ENCODE results near the gene PRKCH. TPM values are rescaled to one million over a fixed set of nuclear protein-coding genes. Genes with fewer than 3 reads are reported as not detected.

Gene PRKCH
- total and polyA plus RNA-seq, 9 donors, result 10.2 to 15.5 (median 12.3) TPM

DNA sequence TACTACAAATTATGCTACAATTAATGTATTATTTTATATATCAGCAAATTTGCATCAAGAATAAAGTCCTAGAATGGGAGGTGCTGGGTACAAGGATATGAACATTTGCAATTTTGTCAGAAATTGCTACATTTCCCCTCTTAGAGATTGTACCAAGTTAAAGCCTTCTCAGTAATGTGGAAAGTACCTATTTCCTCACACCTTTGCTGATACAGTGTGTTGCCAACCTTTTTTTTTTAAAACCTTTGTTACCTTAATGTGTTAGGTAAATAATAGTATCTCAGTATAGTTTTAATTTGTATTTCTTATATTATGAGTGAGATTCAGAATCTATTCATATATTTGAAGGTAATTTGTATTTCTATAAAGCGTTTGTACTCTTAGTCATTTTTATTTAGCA is 278.6 kb downstream of the PRKCH start:
- H3K4me1 ChIP-seq (ENCODE audit: control insufficient read depth, insufficient read depth, low read length), result peaks cover 5% of the 10 kb centered on the region
- no CpG with 5 or more reads among the region's 1 CpG for WGBS (ENCODE audit: insufficient coverage)

More for the DNA sequence above, 278.6 kb downstream of the PRKCH start:
- Histone ChIP-seq H3K36me3 (ENCODE audit: control insufficient read depth, insufficient read depth, low read length) (no peaks in the 10 kb centered on the region), H3K9me3 (replicated peaks; ENCODE audit: control insufficient read depth, low read depth, low read length) (no peaks in the 10 kb centered on the region), H3K27me3 (ENCODE audit: control insufficient read depth, insufficient read depth, low read length) (no peaks in the 10 kb centered on the region), H3K4me3 (ENCODE audit: low read length) (no peak overlapping the region), H3K27ac (ENCODE audit: low read length) (no peak overlapping the region)
- no peak for DNase-seq

Other genes starting within 250 kb of the PRKCH start
- 3.2 TPM for gene TMEM30B, start 40.2 kb upstream of the PRKCH start, total RNA-seq
- 1 to 10 TPM; 1.0 to 4.4 (median 2.4) TPM for gene TMEM30B, start 40.2 kb upstream of the PRKCH start, polyA plus RNA-seq (ENCODE audit: insufficient read depth in 1 of 8, insufficient read length in 8 of 8, low replicate concordance in 1 of 8)

Measured in muscle of leg (tissue), 11 donors.